SK-N-SH (cell line): ENCODE data around the gene TTC36. TPM values are rescaled to one million over a fixed set of nuclear protein-coding genes. Genes with fewer than 3 reads are reported as not detected.

Experiments used
- CTCF ChIA-PET: fragments of 300-600, 350-600 bp; formaldehyde crosslinking; extraction: SDS; loops from one replicate; lab custom pipeline; 2021; lab: Yijun Ruan, JAX
- POLR2A ChIA-PET: fragments of 350-600 bp; sonication (Branson Sonifier 250); formaldehyde crosslinking; extraction: SDS; loops from one replicate; lab custom pipeline; 2020; ENCODE audit warnings: antibody characterized with exemption, inconsistent platforms; lab: Yijun Ruan, JAX
- DNase-seq: peaks from one replicate; pipeline ENCODE4 v3.0.0; 2012
- H2AFZ ChIP-seq: fragments of 200-600 bp; sonication (generic); 2 replicates; pipeline ENCODE4 v1.8.1; 2016; ENCODE audit warnings: antibody characterized with exemption, mild to moderate bottlenecking, low read depth
- H3F3A ChIP-seq: fragments of 200-600 bp; sonication (generic); replicated peaks from 2 replicates; pipeline ENCODE3; 2016; ENCODE audit warnings: antibody characterized with exemption, mild to moderate bottlenecking; ENCODE audit not compliant: insufficient read depth
- H3K27ac ChIP-seq, 2 experiments: fragments of 200-500 bp in 1 of 2; fragments of 200-600 bp in 1 of 2; sonication (Bioruptor generic) in 1 of 2; sonication (generic), shearing (Covaris generic) in 1 of 2; 2 replicates each; pipeline versions ENCODE4 v1.5.1 to v1.6.1; 2014 to 2016; ENCODE audit warnings: low read depth in 2 of 2, inconsistent platforms in 1 of 2, low read length in 1 of 2, mild to moderate bottlenecking in 1 of 2, mixed read lengths in 1 of 2
- H3K27me3 ChIP-seq: fragments of 200-600 bp; sonication (generic), shearing (Covaris generic); 2 replicates; pipeline ENCODE4 v1.6.1; 2016; ENCODE audit warnings: mixed run types; ENCODE audit not compliant: insufficient read depth
- H3K36me3 ChIP-seq, 2 experiments: fragments of 200-500 bp in 1 of 2; fragments of 200-600 bp in 1 of 2; sonication (Bioruptor generic) in 1 of 2; sonication (generic) in 1 of 2; replicated peaks in 1 of 2; 2 replicates each; pipeline versions ENCODE3 to v1.5.1; 2014 to 2016; ENCODE audit warnings: low read length in 1 of 2, mild to moderate bottlenecking in 1 of 2; ENCODE audit not compliant: insufficient read depth in 2 of 2, control insufficient read depth in 1 of 2
- H3K4me1 ChIP-seq, 2 experiments: fragments of 200-500 bp in 1 of 2; fragments of 200-600 bp in 1 of 2; sonication (Bioruptor generic) in 1 of 2; sonication (generic), shearing (Covaris generic) in 1 of 2; 2 replicates each; pipeline versions ENCODE4 v1.5.1 to v1.6.1; 2014 to 2016; ENCODE audit warnings: low read depth in 1 of 2, low read length in 1 of 2, mixed run types in 1 of 2; ENCODE audit not compliant: insufficient read depth in 2 of 2, control insufficient read depth in 1 of 2
- H3K4me2 ChIP-seq: fragments of 200-600 bp; sonication (generic), shearing (Covaris generic); 2 replicates; pipeline ENCODE4 v1.6.1; 2017; ENCODE audit warnings: mixed run types
- H3K4me3 ChIP-seq, 2 experiments: fragments of 200-500 bp in 1 of 2; fragments of 200-600 bp in 1 of 2; sonication (Bioruptor generic) in 1 of 2; sonication (generic), shearing (Covaris generic) in 1 of 2; 2 replicates each; pipeline versions ENCODE4 v1.5.1 to v1.8.1; 2014 to 2016; ENCODE audit warnings: low read depth in 2 of 2, inconsistent platforms in 1 of 2, low read length in 1 of 2, mild to moderate bottlenecking in 1 of 2, mixed read lengths in 1 of 2, moderate library complexity in 1 of 2
- H3K79me2 ChIP-seq: fragments of 200-600 bp; sonication (generic); 2 replicates; pipeline ENCODE4 v1.8.1; 2017; ENCODE audit warnings: mild to moderate bottlenecking; ENCODE audit not compliant: insufficient read depth
- H3K9ac ChIP-seq: fragments of 200-600 bp; sonication (generic); 2 replicates; pipeline ENCODE4 v1.6.1; 2017; ENCODE audit warnings: mixed run types
- H3K9me2 ChIP-seq: fragments of 200-600 bp; sonication (generic); 2 replicates; pipeline ENCODE4 v1.6.1; 2017; ENCODE audit warnings: mixed run types
- H3K9me3 ChIP-seq: fragments of 200-600 bp; sonication (generic); 2 replicates; pipeline ENCODE4 v1.6.1; 2017; ENCODE audit warnings: mixed run types, mild to moderate bottlenecking, moderate library complexity
- H4K20me1 ChIP-seq: fragments of 200-600 bp; sonication (generic); 2 replicates; pipeline ENCODE4 v1.6.1; 2017; ENCODE audit warnings: mild to moderate bottlenecking, mixed run types; ENCODE audit not compliant: insufficient read depth
- CHD2 ChIP-seq: fragments of 150-350 bp; IDR thresholded peaks from 2 replicates; pipeline ENCODE4 v1.6.1; 2018; ENCODE audit warnings: low read length; ENCODE audit not compliant: partially characterized antibody
- CTCF ChIP-seq: fragments of 200-600 bp; sonication (generic); IDR thresholded peaks from 2 replicates; pipeline ENCODE4 v1.6.1; 2017; ENCODE audit warnings: antibody characterized with exemption, mild to moderate bottlenecking, moderate library complexity
- FOSL2 ChIP-seq: IDR thresholded peaks from 2 replicates; pipeline ENCODE4 v1.4.0; 2012; ENCODE audit warnings: low read depth, mild to moderate bottlenecking, moderate library complexity, borderline replicate concordance
- FOXM1 ChIP-seq: IDR thresholded peaks from 2 replicates; pipeline ENCODE4 v1.4.0; 2012; ENCODE audit warnings: low read depth, mild to moderate bottlenecking
- GABPA ChIP-seq: IDR thresholded peaks from 2 replicates; pipeline ENCODE4 v1.4.0; 2012; ENCODE audit warnings: low read depth, mild to moderate bottlenecking
- IRF3 ChIP-seq: fragments of 150-350 bp; IDR thresholded peaks from 2 replicates; pipeline ENCODE4 v1.6.1; 2016; ENCODE audit warnings: mild to moderate bottlenecking, low read depth, low read length
- MAX ChIP-seq: IDR thresholded peaks from 2 replicates; pipeline ENCODE4 v1.4.0; 2012; ENCODE audit warnings: low read depth
- NRF1 ChIP-seq: IDR thresholded peaks from 2 replicates; pipeline ENCODE4 v1.6.1; 2012; ENCODE audit warnings: low read depth, mild to moderate bottlenecking, low read length
- PBX3 ChIP-seq: IDR thresholded peaks from 2 replicates; pipeline ENCODE4; 2012
- RAD21 ChIP-seq: IDR thresholded peaks from 2 replicates; pipeline ENCODE4 v1.6.1; 2012; ENCODE audit warnings: mild to moderate bottlenecking, low read length
- RCOR1 ChIP-seq: fragments of 150-350 bp; IDR thresholded peaks from 2 replicates; pipeline ENCODE4 v1.6.1; 2017; ENCODE audit warnings: antibody characterized with exemption, low read length
- REST ChIP-seq: IDR thresholded peaks from 2 replicates; pipeline ENCODE4 v1.6.1; 2012; ENCODE audit warnings: mild to moderate bottlenecking, low read depth, low read length, moderate library complexity
- RXRA ChIP-seq: IDR thresholded peaks from 2 replicates; pipeline ENCODE4 v1.4.0; 2012; ENCODE audit warnings: low read depth, mild to moderate bottlenecking, borderline replicate concordance
- SMC3 ChIP-seq: IDR thresholded peaks from 2 replicates; pipeline ENCODE4 v1.6.1; 2012; ENCODE audit warnings: low read depth, low read length, improper control_type of control experiment
- TAF1 ChIP-seq: IDR thresholded peaks from 2 replicates; pipeline ENCODE4 v1.6.1; 2012; ENCODE audit warnings: low read depth, mild to moderate bottlenecking, low read length, moderate library complexity, borderline replicate concordance
- TEAD4 ChIP-seq: IDR thresholded peaks from 2 replicates; pipeline ENCODE4 v1.4.0; 2012; ENCODE audit warnings: mild to moderate bottlenecking, borderline replicate concordance; ENCODE audit not compliant: insufficient read depth
- ZBTB33 ChIP-seq: IDR thresholded peaks from 2 replicates; pipeline ENCODE4 v1.4.0; 2012; ENCODE audit warnings: low read depth, borderline replicate concordance
- WGBS: methylation state at CpG from one replicate; pipeline ENCODE4 v1.1.6; 2017; ENCODE audit warnings: low lambda C conversion rate; 5-methylcytosine and 5-hydroxymethylcytosine counted together
- polyA plus RNA-seq, 3 experiments: library from polyadenylated mRNA; depleted of rRNA; stranded (reverse); fragments of >200 nt; gene quantifications; 2 replicates each; pipeline ENCODE4 v1.2.3, GENCODE V29; 2012

Gene TTC36
- polyA plus RNA-seq, 1 of the 3 experiments (the other 2 are of a cell fraction): 0.18 TPM

- no peak for TF ChIP-seq ZBTB33
- no peak for TF ChIP-seq IRF3
- TF ChIP-seq FOSL2: no peak
- no peak for TF ChIP-seq PBX3
- TF ChIP-seq MAX: no peak
- TF ChIP-seq RXRA: no peak
- TF ChIP-seq GABPA: no peak
- no peak for TF ChIP-seq RAD21
- TF ChIP-seq RCOR1: no peak
These were observed 37.8 kb downstream of the TTC36 start (continued) for GRCh38 chr11:118565051-118565450.

- H3K4me1 ChIP-seq: peaks cover 7 to 9% of the 10 kb centered on the region in 2 experiments; a peak in 3 of 4 replicates
- H4K20me1 ChIP-seq: peaks cover 17% of the 10 kb centered on the region
- peaks cover 5% of the 10 kb centered on the region for H3F3A ChIP-seq
- no peak overlapping the region for H3K9ac ChIP-seq
- no peaks in the 10 kb centered on the region for H3K36me3 ChIP-seq
- 91% methylated on average over 2 of the region's 2 CpGs for WGBS
- no peak overlapping the region for H2AFZ ChIP-seq
- TF ChIP-seq TAF1 (no peak), CHD2 (no peak), FOXM1 (no peak), RXRA (no peak), CTCF (no peak), TEAD4 (no peak), REST (no peak), FOSL2 (no peak), NRF1 (no peak), SMC3 (no peak), IRF3 (no peak)
- H3K9me2 ChIP-seq: no peaks in the 10 kb centered on the region
- H3K9me3 ChIP-seq: no peaks in the 10 kb centered on the region
- H3K79me2 ChIP-seq: peaks cover 30% of the 10 kb centered on the region
- CTCF ChIA-PET: no interaction called here
- H3K27ac ChIP-seq: no peak overlapping the region
- no peak overlapping the region for H3K4me2 ChIP-seq
- no peaks in the 10 kb centered on the region for H3K27me3 ChIP-seq
- no peak for DNase-seq
- no peak overlapping the region for H3K4me3 ChIP-seq
- POLR2A ChIA-PET: no interaction called here
These were observed 42.4 kb downstream of the TTC36 start for GRCh38 chr11:118569670-118570069.
